Activated CD8-positive, alpha-beta memory T cell treated with anti-CD3 and anti-CD28 coated beads, Interleukin-2, amount 10 ng/mL, durations not matched to agents 7 days and 5 days (primary cell): ENCODE results near the gene SH3BGRL3. TPM values are rescaled to one million over a fixed set of nuclear protein-coding genes. Genes with fewer than 3 reads are reported as not detected.
"Not testable (repeated sequence)": the region's sequence is repeated elsewhere in the genome, so short reads cannot be mapped to it uniquely, and the experiment has no call there.

Source experiments
- ATAC-seq: fragments of 150-1000 bp; cut with Tn5 transposase; one replicate; pipeline ENCODE4 v1.10.0; 2021; ENCODE audit warnings: moderate library complexity
- CTCF ChIA-PET: fragments of 350-600 bp; sonication (Branson Sonifier 250); formaldehyde crosslinking; loops from one replicate; lab custom pipeline; 2021; ENCODE audit warnings: antibody characterized with exemption; lab: Charles Lee
- DNase-seq: peaks from one replicate; pipeline ENCODE4 v3.0.0-alpha.2; 2020
- H3K27ac Mint-ChIP-seq: one replicate; pipeline ENCODE4 v1.8.0; 2021; ENCODE audit warnings: mild to moderate bottlenecking, mixed read lengths
- H3K27me3 Mint-ChIP-seq: one replicate; pipeline ENCODE4 v1.8.0; 2021; ENCODE audit warnings: mixed read lengths
- H3K36me3 Mint-ChIP-seq: one replicate; pipeline ENCODE4 v1.8.0; 2021; ENCODE audit warnings: mild to moderate bottlenecking, mixed read lengths
- H3K4me1 Mint-ChIP-seq: one replicate; pipeline ENCODE4 v1.8.0; 2021; ENCODE audit warnings: mixed read lengths
- H3K4me3 Mint-ChIP-seq: one replicate; pipeline ENCODE4 v1.8.0; 2021; ENCODE audit warnings: mild to moderate bottlenecking, moderate library complexity, mixed read lengths
- H3K9me3 Mint-ChIP-seq: one replicate; pipeline ENCODE4 v1.8.0; 2022; ENCODE audit warnings: low read depth, mixed read lengths
- total RNA-seq, 2 experiments: library from RNA; stranded (reverse); gene quantifications; one replicate each; pipeline ENCODE4 v1.2.3, GENCODE V29; 2021

The SH3BGRL3 gene
- total RNA-seq, 2 experiments from 2014 or later = 562 to 632 TPM

- Mint-ChIP-seq H3K27me3 (no peaks in the 10 kb centered on the region), H3K4me1 (peaks cover 92% of the 10 kb centered on the region), H3K4me3 (peak overlapping the region; percentile 43), H3K9me3 (no peaks in the 10 kb centered on the region), H3K27ac (peak overlapping the region; percentile 99), H3K36me3 (peaks cover 16% of the 10 kb centered on the region)
- ATAC-seq (no peak), DNase-seq (no peak)
- CTCF ChIA-PET = interaction anchor here (0.8 to 21.9 kb wide), 11 partner anchors 8 to 181 kb away, joined by 3 to 1010 read pairs (median 62); partner anchors contain the start of genes CD52, CEP85, SH3BGRL3 and UBXN11
These were observed 7.9 kb downstream of the SH3BGRL3 start for GRCh38 chr1:26287811-26288210.

DNA sequence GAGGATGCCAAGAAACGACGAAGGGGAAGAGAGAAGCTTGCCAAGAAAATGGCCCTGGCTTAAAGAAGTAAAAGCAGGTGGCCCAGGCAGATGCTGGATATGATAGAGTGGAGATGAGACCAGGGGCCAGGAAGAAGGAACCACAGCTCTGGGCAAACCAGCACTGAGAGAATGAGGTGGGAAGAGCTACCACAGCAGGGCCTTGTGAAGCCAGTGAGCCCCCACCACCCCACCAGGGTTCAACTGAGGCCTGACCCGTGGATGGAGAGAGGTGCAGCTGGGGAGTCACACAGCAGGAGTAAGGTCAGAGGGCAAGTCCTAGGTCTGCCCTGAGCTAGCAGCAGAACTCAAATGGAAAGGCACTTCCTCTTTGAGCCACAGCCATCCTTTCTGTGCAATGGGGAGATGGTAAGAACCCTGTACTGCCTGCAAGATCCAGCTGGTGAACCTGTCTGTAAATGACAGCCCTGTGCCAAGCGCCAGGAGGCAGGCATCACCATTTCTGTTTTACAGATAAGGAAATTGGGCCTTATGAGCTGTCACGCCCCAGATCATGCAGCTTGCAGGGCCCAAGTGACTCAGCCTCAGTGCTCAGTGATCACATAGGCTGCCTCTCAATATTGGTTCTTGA lies 8.5 kb downstream of the SH3BGRL3 start:
- Mint-ChIP-seq H3K4me1 (peaks cover 86% of the 10 kb centered on the region), H3K9me3 (no peaks in the 10 kb centered on the region), H3K27me3 (no peaks in the 10 kb centered on the region), H3K27ac (peak overlapping the region; percentile 99), H3K36me3 (peaks cover 9% of the 10 kb centered on the region), H3K4me3 (peak overlapping the region; percentile 18)
- DNase-seq (peak; percentile 89), ATAC-seq (peak; percentile 40)
- CTCF ChIA-PET = interaction anchor here (0.8 to 21.9 kb wide), 15 partner anchors 9 to 182 kb away, joined by 3 to 1010 read pairs (median 35); partner anchors contain the start of genes CD52, CEP85, DHDDS and SH3BGRL3

DNA sequence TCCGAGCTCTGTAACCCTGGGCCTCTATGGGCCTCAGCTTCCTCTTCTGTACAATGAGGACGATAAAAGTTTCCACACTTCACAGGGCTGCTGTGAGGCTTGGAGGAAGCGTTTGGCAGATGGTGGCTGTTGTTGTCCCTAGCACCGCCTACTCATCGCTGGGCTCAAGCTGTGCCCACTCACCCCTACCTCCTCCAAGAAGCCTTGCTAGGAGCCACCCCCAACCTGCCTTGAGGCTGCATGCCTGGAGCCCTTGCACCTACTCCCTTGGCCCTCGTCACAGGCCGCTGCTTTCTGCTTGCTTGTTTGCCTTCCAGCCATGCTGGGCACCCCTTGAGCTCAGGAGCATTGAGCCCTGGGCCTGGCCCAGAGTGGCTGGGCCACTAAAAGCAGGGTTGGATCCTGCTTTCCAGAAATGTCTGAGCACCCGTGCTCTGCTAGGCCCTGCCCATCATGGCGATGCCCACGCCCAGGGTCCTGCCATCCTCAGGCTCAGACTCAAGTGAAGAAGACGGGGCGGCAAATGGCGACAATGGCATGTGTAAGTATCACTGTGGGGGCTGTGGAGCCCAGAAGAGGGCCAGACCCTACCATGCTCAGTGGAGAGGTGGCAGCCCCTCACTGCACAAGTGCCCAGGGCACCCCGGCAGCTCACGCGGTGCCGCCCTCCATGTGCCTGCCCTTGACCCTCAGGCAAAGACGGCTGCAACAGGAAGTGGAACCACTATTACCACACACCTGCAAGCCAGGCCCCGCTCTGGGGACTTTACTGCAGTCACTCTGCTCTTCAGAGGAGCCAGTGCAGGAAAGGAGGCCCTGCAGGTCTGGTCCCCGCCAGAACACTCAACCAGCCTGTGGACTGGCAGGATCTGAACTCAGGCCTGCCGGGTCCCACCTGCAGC lies 9.5 kb downstream of the SH3BGRL3 start:
- DNase-seq = peak; percentile 83
- H3K4me3 Mint-ChIP-seq = peak overlapping the region; percentile 21
- H3K36me3 Mint-ChIP-seq = peaks cover 7% of the 10 kb centered on the region
- H3K27ac Mint-ChIP-seq = peak overlapping the region; percentile 99
- CTCF ChIA-PET = interaction anchor here (1.0 to 21.9 kb wide), 14 partner anchors 10 to 143 kb away, joined by 3 to 1010 read pairs (median 38); partner anchors contain the start of genes CD52, CEP85, DHDDS and SH3BGRL3
- peak; percentile 5 for ATAC-seq
- no peaks in the 10 kb centered on the region for H3K9me3 Mint-ChIP-seq
- peaks cover 76% of the 10 kb centered on the region for H3K4me1 Mint-ChIP-seq
- H3K27me3 Mint-ChIP-seq = no peaks in the 10 kb centered on the region

GRCh38 chr1:26290122-26290881 lies 10.4 kb downstream of the SH3BGRL3 start:
- Mint-ChIP-seq H3K27ac (peak overlapping the region; percentile 99), H3K36me3 (peaks cover 2% of the 10 kb centered on the region), H3K9me3 (no peaks in the 10 kb centered on the region), H3K27me3 (no peaks in the 10 kb centered on the region), H3K4me1 (peaks cover 67% of the 10 kb centered on the region), H3K4me3 (peak overlapping the region; percentile 21)
- CTCF ChIA-PET = interaction anchor here (2.1 to 21.9 kb wide), 6 partner anchors 11 to 99 kb away, joined by 12 to 1010 read pairs (median 107); partner anchors contain the start of genes CD52, SH3BGRL3, UBXN11 and ZNF683
- ATAC-seq (no peak), DNase-seq (peak; percentile 68)

- CTCF ChIA-PET = interaction anchor here (8.0 to 21.9 kb wide), 5 partner anchors 15 to 99 kb away, joined by 96 to 1010 read pairs (median 114); partner anchors contain the start of genes CD52, UBXN11 and ZNF683
- Mint-ChIP-seq H3K4me3 (no peak overlapping the region), H3K4me1 (peaks cover 61% of the 10 kb centered on the region), H3K27me3 (no peaks in the 10 kb centered on the region), H3K36me3 (peaks cover 2% of the 10 kb centered on the region), H3K27ac (peak overlapping the region; percentile 99), H3K9me3 (no peaks in the 10 kb centered on the region)
- no peak for ATAC-seq
- DNase-seq = no peak
These were observed 11.0 kb downstream of the SH3BGRL3 start for GRCh38 chr1:26290882-26291261.

GRCh38 chr1:26291433-26291832 lies 11.5 kb downstream of the SH3BGRL3 start:
- Mint-ChIP-seq H3K27ac (peak overlapping the region; percentile 99), H3K4me3 (no peak overlapping the region), H3K9me3 (no peaks in the 10 kb centered on the region), H3K27me3 (no peaks in the 10 kb centered on the region), H3K4me1 (peaks cover 56% of the 10 kb centered on the region), H3K36me3 (peaks cover 2% of the 10 kb centered on the region)
- CTCF ChIA-PET = interaction anchor here (8.4 to 21.9 kb wide), 2 partner anchors 15 to 18 kb away, joined by 120 to 1010 read pairs; partner anchors contain the start of genes CD52 and UBXN11
- ATAC-seq = no peak
- no peak for DNase-seq

- Mint-ChIP-seq H3K4me3 (no peak overlapping the region), H3K9me3 (no peaks in the 10 kb centered on the region), H3K27me3 (no peaks in the 10 kb centered on the region), H3K27ac (peak overlapping the region; percentile 99), H3K36me3 (peaks cover 2% of the 10 kb centered on the region), H3K4me1 (peaks cover 50% of the 10 kb centered on the region)
- no peak for DNase-seq
- CTCF ChIA-PET = interaction anchor here (21.9 kb wide), 1 partner anchor 18 kb away, joined by 1010 read pairs; the partner anchor contains the start of genes CD52 and UBXN11
- ATAC-seq = no peak
These were observed 12.1 kb downstream of the SH3BGRL3 start for GRCh38 chr1:26291939-26292338.

DNA sequence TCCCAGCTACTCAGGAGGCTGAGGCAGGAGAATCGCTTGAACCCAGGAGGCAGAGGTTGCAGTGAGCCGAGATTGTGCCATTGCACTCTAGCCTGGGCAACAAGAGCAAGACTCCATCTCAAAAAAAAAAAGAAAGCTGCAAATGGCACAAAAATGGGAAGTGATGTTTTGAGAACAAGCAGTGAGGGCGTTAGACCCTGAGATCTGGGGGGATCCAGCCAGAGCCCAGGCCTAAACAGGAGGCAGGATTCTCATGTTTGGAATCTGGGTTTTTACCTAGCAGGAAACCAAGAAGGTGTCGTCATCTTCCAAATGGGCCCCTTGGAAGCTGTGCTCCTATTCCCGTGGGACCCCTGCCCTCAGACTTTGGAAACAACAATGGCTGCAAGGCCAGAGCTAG lies 12.8 kb downstream of the SH3BGRL3 start:
- not testable (repeated sequence) for H3K36me3 Mint-ChIP-seq, H3K9me3 Mint-ChIP-seq, H3K4me3 Mint-ChIP-seq, H3K27ac Mint-ChIP-seq, DNase-seq, H3K27me3 Mint-ChIP-seq, ATAC-seq
- H3K4me1 Mint-ChIP-seq = peaks cover 43% of the 10 kb centered on the region
- CTCF ChIA-PET = interaction anchor here (21.9 kb wide), 1 partner anchor 17 kb away, joined by 1010 read pairs; the partner anchor contains the start of genes CD52 and UBXN11

DNA sequence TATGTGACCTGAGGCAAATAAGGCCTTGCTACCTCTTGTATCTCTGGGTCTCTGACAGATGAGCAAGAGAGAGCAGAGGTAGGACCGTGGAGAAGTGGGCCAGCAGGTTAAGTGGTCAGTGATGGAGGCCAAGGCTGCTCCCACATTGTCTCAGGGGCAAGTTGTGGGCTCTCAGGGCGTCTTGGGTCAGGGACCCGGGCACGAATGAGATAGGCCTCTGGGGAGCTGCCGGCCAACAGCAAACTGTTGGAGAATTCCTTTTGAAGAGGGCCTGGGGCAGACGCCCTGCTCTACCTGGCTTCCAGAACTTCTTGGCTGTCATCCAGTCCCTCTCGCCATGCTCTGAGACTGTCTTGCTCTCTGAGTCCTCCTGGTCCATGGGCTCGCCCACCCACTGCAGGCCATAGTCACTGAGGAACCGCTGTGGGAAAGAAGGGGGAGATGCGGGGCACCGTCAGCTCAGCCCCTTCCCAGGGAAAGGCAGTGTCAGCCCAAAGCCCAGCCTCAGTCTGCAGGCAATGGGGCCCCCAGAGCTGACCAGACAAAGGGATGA lies 14.1 kb downstream of the SH3BGRL3 start:
- Mint-ChIP-seq H3K27ac (peak overlapping the region; percentile 62), H3K36me3 (peaks cover 2% of the 10 kb centered on the region), H3K4me1 (peaks cover 32% of the 10 kb centered on the region), H3K4me3 (no peak overlapping the region), H3K27me3 (no peaks in the 10 kb centered on the region), H3K9me3 (no peaks in the 10 kb centered on the region)
- CTCF ChIA-PET = interaction anchor here (1.3 to 21.9 kb wide), 2 partner anchors 9 to 16 kb away, joined by 4 to 1010 read pairs; partner anchors contain the start of genes CD52 and UBXN11
- DNase-seq (no peak), ATAC-seq (no peak)

GRCh38 chr1:26295194-26296138 lies 15.6 kb downstream of the SH3BGRL3 start:
- CTCF ChIA-PET = interaction anchor here (21.9 to 28.6 kb wide), 2 partner anchors 11 to 14 kb away, joined by 1010 read pairs; partner anchors contain the start of genes CD52, SH3BGRL3 and UBXN11
- H3K27me3 Mint-ChIP-seq = no peaks in the 10 kb centered on the region
- peaks cover 23% of the 10 kb centered on the region for H3K4me1 Mint-ChIP-seq
- H3K27ac Mint-ChIP-seq = no peak overlapping the region
- no peak overlapping the region for H3K4me3 Mint-ChIP-seq
- no peaks in the 10 kb centered on the region for H3K9me3 Mint-ChIP-seq
- ATAC-seq (no peak), DNase-seq (no peak)
- peaks cover 2% of the 10 kb centered on the region for H3K36me3 Mint-ChIP-seq

GRCh38 chr1:26296340-26297056 lies 16.6 kb downstream of the SH3BGRL3 start:
- no peaks in the 10 kb centered on the region for H3K27me3 Mint-ChIP-seq
- DNase-seq (no peak), ATAC-seq (no peak)
- H3K4me1 Mint-ChIP-seq = peaks cover 16% of the 10 kb centered on the region
- peaks cover 2% of the 10 kb centered on the region for H3K36me3 Mint-ChIP-seq
- H3K9me3 Mint-ChIP-seq = no peaks in the 10 kb centered on the region
- CTCF ChIA-PET = interaction anchor here (1.1 to 28.6 kb wide), 2 partner anchors 11 to 12 kb away, joined by 5 to 1010 read pairs; partner anchors contain the start of gene SH3BGRL3
- no peak overlapping the region for H3K27ac Mint-ChIP-seq
- no peak overlapping the region for H3K4me3 Mint-ChIP-seq
